NCI-H1436 (cell line): ENCODE data around the gene ESYT1.
"Not testable (repeated sequence)": the region's sequence is repeated elsewhere in the genome, so short reads cannot be mapped to it uniquely, and the experiment has no call there.

Experiments
- DNase-seq: peaks from one replicate; lab custom pipeline; 2025; lab: John Stamatoyannopoulos, UW

Gene ESYT1

DNA sequence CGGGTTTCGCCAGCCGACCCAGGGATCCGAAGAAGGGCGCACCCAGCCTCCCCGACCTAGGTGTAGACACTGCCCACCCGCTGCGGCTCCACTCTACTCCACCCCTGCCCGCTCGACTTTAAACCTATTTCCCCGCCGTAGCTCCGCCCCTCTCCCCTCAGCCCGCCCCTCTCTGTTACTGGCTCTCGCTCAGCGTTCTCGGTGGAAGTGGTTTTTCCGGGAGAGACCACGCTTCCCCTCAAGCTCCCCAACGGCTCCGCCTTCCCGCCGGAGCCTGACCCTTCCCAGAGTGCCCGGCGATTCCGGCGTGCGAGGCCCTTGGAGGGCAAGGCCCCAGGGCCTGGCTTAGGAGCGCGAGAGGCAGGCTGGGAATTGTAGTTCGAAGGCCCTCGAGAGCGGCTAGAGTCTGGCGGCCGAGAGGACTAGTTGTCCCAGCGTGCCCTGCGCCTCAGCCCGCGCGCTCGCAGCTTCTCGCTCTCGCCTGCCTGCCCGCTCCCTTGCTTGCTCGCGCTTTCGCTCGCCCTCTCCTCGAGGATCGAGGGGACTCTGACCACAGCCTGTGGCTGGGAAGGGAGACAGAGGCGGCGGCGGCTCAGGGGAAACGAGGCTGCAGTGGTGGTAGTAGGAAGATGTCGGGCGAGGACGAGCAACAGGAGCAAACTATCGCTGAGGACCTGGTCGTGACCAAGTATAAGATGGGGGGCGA is 23.8 kb upstream of the ESYT1 start, which contains the start of gene PA2G4:
TSS of gene PA2G4 (plus strand) at position 451 of the 706 bp plus-strand sequence. CDS start at position 630, 179 bp downstream.
- peak; percentile 97 for DNase-seq

DNA sequence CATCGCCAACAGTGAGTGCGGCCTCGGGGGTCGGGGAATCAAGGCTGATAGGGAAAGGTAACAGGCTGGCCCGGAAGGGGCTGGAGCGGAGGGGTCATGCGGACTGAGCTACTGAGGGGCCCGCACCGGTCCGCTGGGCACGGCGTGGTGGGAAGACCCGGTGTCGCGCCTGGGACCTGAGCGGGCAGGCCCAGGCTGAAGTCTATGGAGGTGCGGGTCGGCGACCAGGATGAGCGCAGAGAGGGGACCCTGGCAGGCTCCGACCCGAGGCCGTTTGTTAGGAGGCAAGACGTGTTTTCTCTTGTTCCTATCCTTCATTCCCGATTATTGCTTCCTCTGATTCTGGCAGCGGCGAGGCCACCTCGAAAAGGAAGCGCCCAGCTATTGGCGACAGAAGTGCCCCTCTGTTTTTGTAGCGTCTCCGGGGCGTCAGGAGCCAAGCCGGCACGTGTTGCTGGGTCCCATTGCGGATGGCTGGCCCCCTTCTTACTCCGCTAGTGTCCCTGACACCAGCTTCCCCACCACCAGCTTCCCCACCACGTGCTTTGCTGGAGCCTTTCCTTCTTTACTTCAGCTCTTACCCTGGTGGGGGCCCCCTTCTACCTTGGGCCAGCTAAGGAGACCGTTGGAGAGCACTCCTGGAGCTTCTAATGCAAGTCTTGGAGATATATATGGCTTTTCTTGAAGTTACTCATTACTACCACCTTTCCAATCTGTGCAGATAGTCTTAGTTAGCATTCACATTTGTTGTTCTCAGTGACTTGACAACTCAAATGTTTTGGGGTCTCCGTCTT is 23.1 kb upstream of the ESYT1 start:
- no peak for DNase-seq

DNA sequence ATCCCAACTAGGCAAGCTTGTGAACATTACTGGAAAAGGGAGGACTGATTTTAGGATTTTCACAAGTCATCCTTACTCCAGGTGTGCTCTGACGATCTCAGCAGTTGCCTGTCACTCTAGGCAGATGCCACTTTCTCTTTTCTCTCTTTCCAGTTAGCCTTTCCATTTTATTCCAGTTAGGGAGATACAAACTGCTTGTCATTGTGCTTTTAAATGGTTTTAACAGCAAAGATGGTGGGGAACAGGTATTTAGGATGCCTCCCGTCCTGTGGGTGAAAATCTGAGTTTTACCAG is 22.5 kb upstream of the ESYT1 start:
- DNase-seq: no peak

DNA sequence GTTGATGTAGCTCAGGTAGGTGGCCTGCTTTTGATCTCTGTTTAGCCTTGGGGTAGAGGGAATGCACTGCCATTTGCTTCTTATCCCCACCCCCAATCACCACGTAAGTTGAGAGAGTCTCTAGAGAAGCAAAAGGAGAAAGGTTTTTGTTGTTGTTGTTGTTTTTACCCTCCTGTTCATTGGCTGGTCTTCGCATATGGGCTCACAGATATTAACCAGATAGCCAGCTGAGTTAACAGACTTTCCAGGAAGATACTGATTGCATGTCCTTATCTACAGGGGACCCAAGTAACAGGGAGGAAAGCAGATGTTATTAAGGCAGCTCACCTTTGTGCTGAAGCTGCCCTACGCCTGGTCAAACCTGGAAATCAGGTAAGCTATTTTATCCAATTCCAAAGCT is 20.8 kb upstream of the ESYT1 start:
- no peak for DNase-seq

DNA sequence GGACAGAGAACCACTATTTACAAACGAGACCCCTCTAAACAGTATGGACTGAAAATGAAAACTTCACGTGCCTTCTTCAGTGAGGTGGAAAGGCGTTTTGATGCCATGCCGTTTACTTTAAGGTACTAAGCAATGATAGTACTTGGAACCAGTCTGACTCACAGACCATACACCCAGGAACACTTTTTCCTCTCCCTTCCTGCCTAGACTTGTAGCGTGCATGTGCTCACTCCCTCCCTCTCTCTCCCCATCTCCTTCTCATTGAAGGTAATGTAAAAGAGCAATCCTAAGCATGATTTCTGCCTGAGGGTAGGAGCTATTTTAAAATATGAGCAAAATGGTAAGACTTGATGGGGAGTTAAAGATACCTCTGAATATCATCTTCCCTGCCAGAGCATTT is 17.5 kb upstream of the ESYT1 start:
- no peak for DNase-seq

DNA sequence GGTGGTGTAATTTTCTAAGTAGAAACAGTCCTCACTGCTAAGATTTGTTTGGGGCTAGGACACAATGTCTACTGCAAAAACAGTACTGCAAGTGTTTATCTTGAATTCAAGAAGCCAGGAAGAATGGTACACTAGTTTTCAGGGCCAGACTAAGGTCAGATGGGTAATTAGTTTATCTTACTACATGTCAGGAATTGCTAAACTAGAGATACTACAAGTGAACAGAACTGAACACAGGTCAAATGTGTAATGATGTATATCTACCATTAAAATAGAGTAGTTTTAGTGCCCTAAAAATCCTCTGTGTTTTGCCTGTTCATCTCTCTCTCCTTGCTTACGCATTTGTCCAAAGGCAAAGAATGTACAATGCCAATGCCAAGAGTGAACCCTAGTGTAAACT is 14.0 kb upstream of the ESYT1 start:
- no peak for DNase-seq

DNA sequence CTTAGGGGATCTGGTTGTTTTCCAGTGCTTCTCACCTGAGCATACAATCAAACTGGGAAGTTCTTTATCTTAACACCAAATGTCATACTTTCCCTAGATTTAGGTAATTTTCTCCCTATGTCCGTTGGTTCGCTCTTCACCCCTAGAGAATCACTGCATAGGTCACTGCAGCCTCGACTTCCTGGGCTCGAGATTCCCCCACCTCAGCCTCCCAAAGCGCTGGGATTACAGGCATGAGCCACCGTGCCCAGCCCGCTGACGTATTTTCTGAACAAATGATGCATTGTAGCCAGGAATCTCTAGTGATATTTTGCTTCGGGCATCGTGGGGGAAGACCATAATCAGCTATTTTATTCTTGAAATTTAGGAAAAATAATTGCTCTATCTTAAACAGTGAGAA is 12.7 kb upstream of the ESYT1 start:
- no peak for DNase-seq

DNA sequence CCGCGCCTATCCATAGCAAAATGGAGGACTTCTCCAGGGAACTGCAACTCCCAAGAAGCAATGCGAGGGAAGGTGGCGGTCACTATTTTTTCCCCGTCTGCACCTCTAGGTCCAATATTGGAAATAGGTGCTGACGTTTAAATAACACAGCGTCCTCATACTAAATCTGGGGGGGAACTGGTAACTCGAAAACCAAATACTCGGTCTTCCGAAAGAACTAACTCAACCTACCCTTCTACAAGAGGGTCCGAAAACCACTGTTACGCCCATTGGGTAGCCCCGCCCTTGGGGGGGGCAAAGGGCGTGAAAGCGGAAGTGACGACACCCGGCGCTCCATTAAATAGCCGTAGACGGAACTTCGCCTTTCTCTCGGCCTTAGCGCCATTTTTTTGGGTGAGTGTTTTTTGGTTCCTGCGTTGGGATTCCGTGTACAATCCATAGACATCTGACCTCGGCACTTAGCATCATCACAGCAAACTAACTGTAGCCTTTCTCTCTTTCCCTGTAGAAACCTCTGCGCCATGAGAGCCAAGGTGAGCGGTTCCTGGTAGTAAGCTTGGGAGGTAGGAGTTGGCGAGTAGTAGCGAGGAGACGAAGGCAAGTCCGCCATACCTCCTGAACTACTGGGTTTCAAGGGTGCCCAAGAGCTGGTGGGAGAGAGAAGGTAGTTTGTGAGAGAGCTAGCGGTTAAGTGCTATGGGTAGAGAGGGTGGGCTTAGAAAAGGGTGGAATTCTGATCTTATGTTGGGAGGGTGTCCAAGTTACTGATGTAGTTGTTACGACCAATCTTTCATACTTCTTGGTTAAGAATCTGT is 11.6 kb upstream of the ESYT1 start, which contains the start of gene RPL41:
TSS of gene RPL41 (plus strand) at position 367 of the 815 bp plus-strand sequence.
- DNase-seq: peak; percentile 92

DNA sequence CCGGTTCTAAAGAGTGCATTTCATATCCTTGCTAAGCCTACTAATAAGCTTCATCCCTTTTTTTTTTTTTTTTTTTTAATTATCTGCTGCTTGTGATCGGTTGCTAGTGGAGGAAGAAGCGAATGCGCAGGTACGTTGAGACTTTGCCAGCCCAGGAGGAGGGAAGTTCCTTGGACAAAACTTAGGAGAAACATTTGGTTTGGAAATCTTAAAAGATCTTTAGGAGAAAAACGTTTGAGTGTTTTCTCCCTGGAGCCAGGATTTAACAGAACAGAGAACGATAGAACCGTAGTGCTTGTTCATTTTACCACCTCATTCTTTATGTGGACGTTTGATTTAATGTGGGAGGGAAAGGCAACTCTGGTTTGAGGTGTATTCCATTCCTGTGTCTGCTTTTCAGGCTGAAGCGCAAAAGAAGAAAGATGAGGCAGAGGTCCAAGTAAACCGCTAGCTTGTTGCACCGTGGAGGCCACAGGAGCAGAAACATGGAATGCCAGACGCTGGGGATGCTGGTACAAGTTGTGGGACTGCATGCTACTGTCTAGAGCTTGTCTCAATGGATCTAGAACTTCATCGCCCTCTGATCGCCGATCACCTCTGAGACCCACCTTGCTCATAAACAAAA is 10.9 kb upstream of the ESYT1 start:
- not testable (repeated sequence) for DNase-seq

DNA sequence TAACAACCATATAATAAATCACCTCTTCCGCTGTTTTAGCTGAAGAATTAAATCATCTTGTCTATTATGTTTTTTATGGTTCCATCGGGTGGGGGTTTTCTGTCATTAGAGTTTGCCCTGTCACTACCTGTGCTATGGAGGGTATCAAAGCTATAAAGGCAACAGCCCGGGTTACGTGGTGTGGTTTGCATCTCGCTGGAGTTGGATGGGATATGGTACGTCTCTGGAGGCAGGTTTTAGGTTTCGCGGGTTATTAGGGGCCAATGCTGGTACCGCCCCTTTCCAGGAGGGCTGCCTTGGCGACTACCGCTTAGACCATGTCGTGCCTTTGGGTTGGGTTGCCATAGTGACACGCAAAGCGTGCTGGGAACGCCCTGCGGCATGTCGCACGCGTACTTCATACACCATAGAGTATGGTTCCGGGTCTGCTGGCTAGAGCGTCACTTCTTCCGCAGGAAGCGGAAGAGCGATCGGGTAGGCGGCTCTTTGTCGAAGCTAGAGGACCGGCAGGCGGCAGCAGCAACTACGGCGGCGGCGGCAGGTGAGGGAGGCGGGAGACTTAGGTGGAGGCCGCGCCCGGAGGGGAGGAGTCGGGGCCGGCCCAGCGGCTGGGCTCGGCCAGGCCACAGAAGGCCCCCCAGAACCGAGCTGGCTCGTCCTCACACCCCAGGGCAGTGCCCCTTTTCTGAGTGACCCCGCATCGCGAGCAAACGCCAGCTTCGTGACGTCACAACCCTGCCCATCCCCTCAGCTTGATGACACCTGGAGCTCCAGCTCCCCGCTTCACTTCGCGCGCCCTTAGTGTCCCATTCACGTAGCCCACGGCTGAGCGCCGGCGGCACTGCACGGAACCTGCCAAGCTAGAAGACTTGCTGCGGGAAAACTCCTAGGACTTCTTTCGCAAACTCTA is 10.0 kb upstream of the ESYT1 start, which contains the start of gene ZC3H10:
TSS of gene ZC3H10 (plus strand) at position 489 of the 910 bp plus-strand sequence. CDS start 2,297 bp downstream, outside the sequence.
- peak; percentile 100 for DNase-seq

DNA sequence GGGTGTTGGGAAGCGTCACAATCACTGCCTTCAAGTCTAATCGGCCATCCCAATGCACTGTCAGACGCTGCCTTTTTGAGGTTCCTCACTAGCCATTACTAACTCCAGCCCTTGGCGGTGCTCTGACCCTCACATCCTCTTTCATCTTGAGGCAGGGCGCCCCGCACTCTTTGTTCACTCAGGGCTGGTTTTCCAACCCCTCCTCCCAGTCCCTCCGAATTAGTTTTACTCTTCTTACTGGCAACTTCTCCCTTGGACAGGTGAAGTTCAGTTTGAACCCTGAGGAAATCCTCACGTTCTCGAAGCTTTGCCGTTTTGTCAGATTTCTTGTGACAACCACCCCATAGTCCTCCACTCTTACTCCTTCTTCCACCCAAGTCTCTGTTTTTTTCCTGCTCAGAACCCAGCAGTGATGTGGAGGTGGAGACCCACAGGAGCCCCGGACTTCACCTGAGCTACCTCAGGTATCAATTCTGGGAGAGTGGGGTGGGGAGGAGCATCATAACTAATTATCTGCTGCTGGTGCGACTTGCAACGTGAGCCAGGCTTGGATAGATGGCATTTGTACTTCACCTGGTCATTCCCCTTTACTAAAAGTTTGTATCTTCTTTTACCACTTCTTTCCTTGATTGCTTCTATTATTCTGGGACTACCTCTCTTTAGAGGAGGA is 9.2 kb upstream of the ESYT1 start:
- DNase-seq: no peak

DNA sequence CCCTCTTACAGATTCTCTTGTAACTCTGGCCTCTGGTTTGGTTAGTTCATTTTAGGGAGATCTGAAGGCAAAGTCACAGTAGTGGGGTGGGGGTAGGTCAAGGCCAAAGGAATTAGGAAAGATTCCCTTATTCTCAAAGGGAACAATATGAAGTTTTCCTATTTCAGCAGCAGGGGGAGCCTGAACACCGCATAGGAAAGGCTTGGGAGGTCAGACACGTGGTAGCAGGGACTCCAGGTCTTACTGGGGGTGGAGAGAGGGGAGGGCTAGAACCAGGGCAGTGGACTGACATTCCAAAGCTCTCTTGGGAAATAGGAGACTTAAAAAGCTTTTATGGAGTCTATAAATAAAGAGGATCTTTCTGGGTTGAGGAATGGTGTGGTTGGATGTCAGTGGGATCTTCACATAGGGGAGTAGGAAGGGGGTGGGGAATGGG is 8.7 kb upstream of the ESYT1 start:
- peak; percentile 47 for DNase-seq

DNA sequence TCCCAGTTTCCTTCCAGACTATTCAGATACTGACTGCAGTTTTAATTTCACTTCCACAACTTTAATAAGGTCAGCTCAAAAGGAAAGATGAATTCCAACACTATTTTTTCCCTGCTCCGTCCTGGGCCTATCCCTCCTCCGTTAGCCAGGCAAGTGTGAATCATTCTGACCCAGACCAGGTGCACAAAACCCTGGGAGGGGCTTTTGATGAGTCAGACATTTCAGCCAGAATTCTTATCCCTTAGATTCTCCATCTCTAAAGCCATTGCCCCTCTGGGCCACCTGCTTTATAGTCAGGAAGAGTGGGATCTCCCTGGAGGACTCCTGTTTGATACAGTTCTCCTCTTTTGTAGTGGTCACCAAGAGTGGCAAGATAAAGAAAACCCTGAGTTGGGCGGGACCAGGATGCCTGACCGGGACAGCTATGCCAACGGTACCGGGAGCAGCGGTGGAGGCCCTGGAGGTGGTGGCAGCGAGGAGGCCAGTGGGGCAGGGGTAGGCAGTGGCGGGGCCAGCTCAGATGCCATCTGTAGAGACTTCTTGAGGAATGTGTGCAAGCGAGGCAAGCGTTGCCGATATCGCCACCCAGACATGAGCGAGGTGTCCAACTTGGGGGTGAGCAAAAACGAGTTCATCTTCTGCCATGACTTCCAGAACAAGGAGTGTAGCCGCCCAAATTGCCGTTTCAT is 7.8 kb upstream of the ESYT1 start:
- DNase-seq: no peak

DNA sequence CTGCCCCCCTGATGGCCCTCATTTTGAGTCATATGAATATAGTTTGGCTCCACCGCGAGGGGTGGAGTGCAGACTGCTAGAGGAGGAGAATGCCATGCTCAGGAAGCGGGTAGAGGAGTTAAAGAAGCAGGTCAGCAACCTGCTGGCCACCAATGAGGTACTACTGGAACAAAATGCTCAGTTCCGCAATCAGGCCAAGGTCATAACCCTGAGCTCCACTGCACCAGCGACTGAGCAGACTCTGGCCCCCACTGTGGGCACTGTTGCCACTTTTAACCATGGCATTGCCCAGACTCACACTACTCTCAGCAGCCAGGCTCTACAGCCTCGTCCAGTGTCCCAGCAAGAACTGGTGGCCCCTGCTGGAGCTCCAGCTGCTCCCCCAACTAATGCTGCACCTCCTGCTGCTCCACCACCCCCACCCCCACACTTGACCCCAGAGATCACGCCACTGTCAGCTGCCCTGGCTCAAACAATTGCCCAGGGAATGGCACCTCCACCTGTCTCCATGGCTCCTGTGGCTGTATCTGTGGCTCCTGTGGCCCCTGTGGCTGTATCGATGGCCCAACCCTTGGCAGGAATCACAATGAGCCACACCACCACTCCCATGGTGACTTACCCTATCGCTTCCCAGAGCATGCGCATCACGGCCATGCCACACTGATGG is 6.7 kb upstream of the ESYT1 start:
- DNase-seq: no peak

DNA sequence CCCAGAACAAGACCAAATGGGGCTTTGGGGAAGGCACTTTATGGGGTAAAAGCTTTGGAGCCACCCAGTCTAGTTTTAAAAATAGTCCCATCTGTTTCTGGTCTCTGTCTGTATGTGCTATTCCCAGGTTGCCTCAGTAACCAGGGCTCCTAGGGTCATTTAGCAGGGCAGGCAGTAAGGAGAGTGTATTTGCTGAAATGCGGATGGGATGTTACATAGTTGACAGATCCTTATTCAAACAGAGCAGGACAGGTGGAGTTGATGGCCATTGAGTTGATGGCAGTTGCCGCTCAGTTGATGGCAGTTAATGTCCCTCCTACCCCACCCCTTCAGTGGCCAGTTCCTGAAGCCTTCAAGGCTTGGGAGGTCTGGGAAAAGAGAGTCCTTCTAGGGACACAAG is 5.4 kb upstream of the ESYT1 start:
- DNase-seq: no peak

DNA sequence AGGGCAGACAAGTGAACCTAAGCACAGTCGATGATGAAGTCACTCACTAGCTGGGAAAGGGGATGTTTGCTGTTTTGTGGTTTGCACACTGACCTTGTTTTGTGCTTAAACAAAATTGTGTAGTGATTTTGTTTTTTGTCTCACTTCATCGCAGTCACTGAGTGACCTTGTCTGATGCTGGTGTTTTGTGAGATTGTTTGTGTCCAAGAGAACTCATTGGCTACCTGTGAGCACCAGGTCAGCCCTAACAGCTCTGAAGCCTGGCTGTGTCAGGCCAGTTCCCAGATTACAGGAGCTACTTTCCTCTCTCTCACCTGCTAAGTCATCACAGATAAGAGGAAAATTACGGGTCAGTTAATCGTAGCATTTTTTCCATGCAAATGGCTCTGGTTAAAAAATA is 3.9 kb upstream of the ESYT1 start:
- no peak for DNase-seq

DNA sequence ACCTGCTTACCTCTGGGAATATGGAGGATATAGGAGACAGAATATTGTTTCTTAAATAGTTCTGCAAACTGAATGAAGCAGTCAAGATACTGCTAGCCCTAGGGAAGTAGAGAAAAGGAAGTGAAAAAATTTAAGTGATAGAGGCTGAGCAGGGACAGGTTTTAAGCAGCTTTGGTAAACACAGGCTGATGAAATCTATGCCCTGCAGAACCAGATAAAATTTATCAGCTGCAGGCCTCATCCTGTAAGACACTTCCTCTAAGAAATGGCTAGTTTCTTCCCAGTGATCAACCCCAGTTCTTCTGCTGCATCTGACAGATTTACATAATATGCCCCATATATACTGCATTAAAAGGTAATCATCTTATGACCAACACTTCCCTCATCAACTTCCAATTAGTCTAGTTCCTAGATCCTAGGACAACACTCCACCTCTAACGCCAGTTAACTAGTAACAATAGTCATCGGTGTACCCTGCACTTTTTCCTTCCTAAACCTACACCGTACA is 1.3 kb upstream of the ESYT1 start:
- DNase-seq: no peak

DNA sequence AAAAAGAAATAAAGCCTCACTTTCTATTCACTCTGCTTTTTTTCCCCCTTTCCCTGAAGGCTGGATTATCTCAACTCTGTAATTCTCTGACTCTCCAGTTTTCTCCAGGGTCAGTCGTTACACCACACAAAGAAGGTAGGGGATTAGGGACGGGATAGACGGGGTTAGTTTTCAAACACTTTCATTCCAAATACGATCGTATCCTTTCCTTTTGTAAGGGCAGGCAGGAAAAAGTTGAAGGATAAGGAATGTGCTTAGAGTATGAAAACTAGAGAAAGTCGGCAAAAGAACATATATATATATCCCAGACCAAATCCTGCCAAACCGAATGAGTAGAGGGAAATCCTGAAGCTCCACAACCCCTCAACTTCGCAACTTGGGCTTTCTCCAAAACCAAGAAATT is 581 bp upstream of the ESYT1 start:
- no peak for DNase-seq

DNA sequence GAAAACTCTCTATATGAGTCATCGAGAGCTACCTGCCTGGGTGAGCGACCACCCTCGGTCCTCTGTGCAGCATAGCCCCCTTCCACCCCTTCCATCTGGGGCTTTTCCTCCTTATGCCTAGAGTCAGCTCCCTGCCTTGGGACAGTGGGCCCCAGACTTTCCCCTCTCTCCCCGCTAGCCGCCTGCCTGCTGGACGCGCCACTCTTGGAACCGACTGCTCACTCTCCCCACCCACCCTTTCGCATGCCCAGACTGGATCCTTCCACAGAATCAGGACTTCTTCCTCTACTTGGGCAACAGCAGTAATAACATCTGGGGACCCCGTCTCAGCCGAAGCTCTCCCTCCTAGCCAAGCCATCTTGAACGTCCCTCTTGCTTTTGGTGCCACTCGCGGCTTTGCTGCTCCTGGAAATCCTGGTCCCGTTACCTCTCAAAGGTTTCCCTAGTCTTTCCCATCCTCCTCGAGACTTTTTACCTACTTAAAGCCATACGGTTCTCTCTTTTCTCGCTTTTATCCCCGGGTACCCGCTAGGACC is 671 bp downstream of the ESYT1 start:
- no peak for DNase-seq
